Measurements from ENCODE around the gene ANKRD16. TPM values are rescaled to one million over a fixed set of nuclear protein-coding genes. Genes with fewer than 3 reads are reported as not detected.

Gene ANKRD16
- total RNA-seq (2016; rRNA removed; fragmentation: Illumina TruSeq; extraction: Trizol): 5.4 and 8.0 TPM in 2 replicates
- 1.9 and 2.7 TPM in 2 replicates for total RNA-seq (2016; cell fraction: cytosol; rRNA removed; fragmentation: Illumina TruSeq; extraction: Trizol; ENCODE audit: low read depth)
- 6.3 and 7.1 TPM in 2 replicates for total RNA-seq (2016; cell fraction: insoluble cytoplasmic fraction; rRNA removed; fragmentation: Illumina TruSeq; extraction: Trizol)
- total RNA-seq (2016; cell fraction: membrane; rRNA removed; fragmentation: Illumina TruSeq; extraction: Trizol): 3.9 and 4.7 TPM in 2 replicates
- total RNA-seq (2016; cell fraction: nucleus; rRNA removed; fragmentation: Illumina TruSeq; extraction: Trizol): 7.7 and 9.0 TPM in 2 replicates
- polyA plus RNA-seq (2011; rRNA removed): 11.2 and 11.4 TPM in 2 replicates
- polyA plus RNA-seq (2011; cell fraction: cytosol; rRNA removed): 6.7 and 8.3 TPM in 2 replicates
- polyA plus RNA-seq (2011; cell fraction: nucleus; rRNA removed): 16.0 and 18.1 TPM in 2 replicates
- 4.1 and 4.2 TPM in 2 replicates for polyA plus RNA-seq (2012)
- 2.1 and 2.4 TPM in 2 replicates for polyA plus RNA-seq (2016; cell fraction: cytosol; fragmentation: Illumina TruSeq; extraction: Trizol; ENCODE audit: low read depth)
- 6.3 and 7.9 TPM in 2 replicates for polyA plus RNA-seq (2016; cell fraction: insoluble cytoplasmic fraction; fragmentation: Illumina TruSeq; extraction: Trizol; ENCODE audit: low read depth)
- 3.7 and 4.2 TPM in 2 replicates for polyA plus RNA-seq (2016; cell fraction: membrane; fragmentation: Illumina TruSeq; extraction: Trizol; ENCODE audit: low read depth)
- 11.7 and 12.7 TPM in 2 replicates for polyA plus RNA-seq (2016; cell fraction: nucleus; fragmentation: Illumina TruSeq; extraction: Trizol; ENCODE audit: insufficient read depth, low read depth)
- polyA minus RNA-seq (2011; rRNA and poly(A)+ RNA removed; ENCODE audit: low replicate concordance): 33.4 and 63.2 TPM in 2 replicates
- 4.2 and 6.3 TPM in 2 replicates for polyA minus RNA-seq (2011; cell fraction: cytosol; rRNA and poly(A)+ RNA removed)
- polyA minus RNA-seq (2011; cell fraction: nucleus; rRNA and poly(A)+ RNA removed): 25.5 and 26.4 TPM in 2 replicates
- Bru-seq, nascent RNA: percentile 71 among the genes with signal in this experiment
- percentile 47 among the genes with signal in this experiment for BruChase-seq, experiment 1, labeled RNA remaining after a 6-hour chase
- percentile 66 among the genes with signal in this experiment for BruChase-seq, experiment 2, labeled RNA remaining after a 2-hour chase
- long read RNA-seq, experiment 1, partial matches to known transcripts: 0 of 1 reads
- long read RNA-seq, experiment 1, other reads (novel, unspliced or antisense): 0 of 1 reads
- long read RNA-seq, experiment 2, transcript ANKRD16-202 (7 exons, 1,646 nt): major isoform, 12 of 24 reads
- long read RNA-seq, experiment 2, transcript ANKRD16-201 (6 exons, 1,567 nt): minor isoform, 6 of 24 reads
- long read RNA-seq, experiment 2, partial matches to known transcripts: 0 of 24 reads
- long read RNA-seq, experiment 2, other reads (novel, unspliced or antisense): 5 of 24 reads

- FAIRE-seq: peak; percentile 59
- peak within 1 kb of the TSS; percentile 84 for H3K27ac ChIP-seq (ENCODE audit: extremely low read length, insufficient read depth, low read length)
- H2AFZ ChIP-seq (ENCODE audit: low read length): no peak within 1 kb of the TSS
- in situ Hi-C loops (cut with HindIII; ENCODE audit: extremely low pct_ligation_motif_present, low pct_unique_long_range_greater_than_20kb) (no loop called here), intact Hi-C loops (cut with micrococcal nuclease; ENCODE audit: unreplicated experiment) (loop anchor here (5.0 kb wide), 2 partner anchors 78 to 208 kb away; partner anchors contain the start of genes GDI2 and TASOR2)
- CTCF ChIA-PET (ENCODE audit: low intra/inter-chr PET ratio, low total read pairs): no interaction called here
- H3K36me3 ChIP-seq (replicated peaks in 1 of 2; ENCODE audit: control insufficient read depth in 1 of 2, insufficient read depth in 2 of 2, low read length in 2 of 2): peaks cover 2 to 24% of the 10 kb centered on the region in 2 experiments; a peak in 4 of 5 replicates
- POLR2A ChIA-PET: interaction anchor here (0.6 to 2.9 kb wide), 23 partner anchors 9 to 444 kb away, joined by 3 to 28 read pairs (median 4); partner anchors contain the start of genes GDI2 and TASOR2
- peaks cover 55% of the 10 kb centered on the region for H3K4me1 ChIP-seq (ENCODE audit: insufficient read depth, low read length)
- no CpG with 5 or more reads among the region's 109 CpGs for WGBS (ENCODE audit: low lambda C conversion rate)
- peaks cover 60% of the 10 kb centered on the region for H3K79me2 ChIP-seq (ENCODE audit: insufficient read depth, low read length)
- BruUV-seq (replicated peaks): no TSS peak
- peak within 1 kb of the TSS; percentile 93 for H3K9ac ChIP-seq (ENCODE audit: insufficient read depth, low read depth, low read length)
- no peaks in the 10 kb centered on the region for H3K9me3 ChIP-seq (ENCODE audit: low read length)
- H3K4me3 ChIP-seq (replicated peaks in 1 of 3; ENCODE audit: insufficient read depth in 1 of 3, low read depth in 2 of 3, low read length in 3 of 3): peak within 1 kb of the TSS; percentile 79 to 94 (median 85)
- peak; percentile 91 for ATAC-seq
- no peaks in the 10 kb centered on the region; a peak in 1 of 5 replicates for H3K27me3 ChIP-seq (ENCODE audit: control insufficient read depth in 1 of 2, insufficient read depth in 2 of 2, low read length in 2 of 2)
- H3K4me2 ChIP-seq (ENCODE audit: low read depth, low read length): peak within 1 kb of the TSS; percentile 91
- peak; percentile 93 for DNase-seq (ENCODE audit: low spot score)
- H4K20me1 ChIP-seq (ENCODE audit: insufficient read depth, low read length): peaks cover 8% of the 10 kb centered on the region
- no peak for TF ChIP-seq HNF4G (IDR thresholded peaks at IDR 0.05; ENCODE audit: borderline replicate concordance, low read depth, low read length)
- 0 out of 2 replicates have a peak, but pooled peaks have one; percentile 27 for TF ChIP-seq HNF4G (CRISPR knock-in tag; IDR thresholded peaks at IDR 0.05; ENCODE audit: borderline replicate concordance, low read depth)
- TF ChIP-seq ZNF274 (CRISPR knock-in tag; IDR thresholded peaks at IDR 0.05): 0 out of 2 replicates have a peak, but pooled peaks have one; percentile 59
- no peak for TF ChIP-seq TCF7 (IDR thresholded peaks at IDR 0.05; ENCODE audit: low read depth)
- TF ChIP-seq E2F2 (CRISPR knock-in tag; IDR thresholded peaks at IDR 0.05; ENCODE audit: borderline replicate concordance): 0 out of 2 replicates have a peak, but pooled peaks have one; percentile 27
- TF ChIP-seq HOXA9 (CRISPR knock-in tag; IDR thresholded peaks at IDR 0.05; ENCODE audit: borderline replicate concordance): peak; percentile 29; the same call in 1 of the 2 replicates
- TF ChIP-seq, protein P1, sequence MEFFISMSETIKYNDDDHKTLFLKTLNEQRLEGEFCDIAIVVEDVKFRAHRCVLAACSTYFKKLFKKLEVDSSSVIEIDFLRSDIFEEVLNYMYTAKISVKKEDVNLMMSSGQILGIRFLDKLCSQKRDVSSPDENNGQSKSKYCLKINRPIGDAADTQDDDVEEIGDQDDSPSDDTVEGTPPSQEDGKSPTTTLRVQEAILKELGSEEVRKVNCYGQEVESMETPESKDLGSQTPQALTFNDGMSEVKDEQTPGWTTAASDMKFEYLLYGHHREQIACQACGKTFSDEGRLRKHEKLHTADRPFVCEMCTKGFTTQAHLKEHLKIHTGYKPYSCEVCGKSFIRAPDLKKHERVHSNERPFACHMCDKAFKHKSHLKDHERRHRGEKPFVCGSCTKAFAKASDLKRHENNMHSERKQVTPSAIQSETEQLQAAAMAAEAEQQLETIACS (CRISPR knock-in tag; IDR thresholded peaks at IDR 0.05): no peak
- TF ChIP-seq ZNF264 (CRISPR knock-in tag; IDR thresholded peaks at IDR 0.05): no peak; the same call in 1 of the 2 replicates
- no peak for TF ChIP-seq ZNF775 (CRISPR knock-in tag; IDR thresholded peaks at IDR 0.05; ENCODE audit: borderline replicate concordance)
- TF ChIP-seq GMEB1 (CRISPR knock-in tag; IDR thresholded peaks at IDR 0.05; ENCODE audit: borderline replicate concordance): peak; percentile 91
- TF ChIP-seq ZNF326 (CRISPR knock-in tag; IDR thresholded peaks at IDR 0.05; ENCODE audit: borderline replicate concordance): no peak
- no peak for TF ChIP-seq FOXA1 (IDR thresholded peaks at IDR 0.05)
- 0 out of 2 replicates have a peak, but pooled peaks have one; percentile 4 for TF ChIP-seq FOXA1 (CRISPR knock-in tag; IDR thresholded peaks at IDR 0.05)
Measured at GRCh38 chr10:5889624-5890451, at the start of gene ANKRD16, which contains the start of gene FBH1. TSS of gene ANKRD16 (minus strand) at chr10:5889893. CDS start at chr10:5889354, 539 bp downstream. TSS of gene FBH1 (plus strand) at chr10:5890243. CDS start at chr10:5890346, 103 bp downstream.
